Measurements from ENCODE around the gene TBC1D16.

DNA sequence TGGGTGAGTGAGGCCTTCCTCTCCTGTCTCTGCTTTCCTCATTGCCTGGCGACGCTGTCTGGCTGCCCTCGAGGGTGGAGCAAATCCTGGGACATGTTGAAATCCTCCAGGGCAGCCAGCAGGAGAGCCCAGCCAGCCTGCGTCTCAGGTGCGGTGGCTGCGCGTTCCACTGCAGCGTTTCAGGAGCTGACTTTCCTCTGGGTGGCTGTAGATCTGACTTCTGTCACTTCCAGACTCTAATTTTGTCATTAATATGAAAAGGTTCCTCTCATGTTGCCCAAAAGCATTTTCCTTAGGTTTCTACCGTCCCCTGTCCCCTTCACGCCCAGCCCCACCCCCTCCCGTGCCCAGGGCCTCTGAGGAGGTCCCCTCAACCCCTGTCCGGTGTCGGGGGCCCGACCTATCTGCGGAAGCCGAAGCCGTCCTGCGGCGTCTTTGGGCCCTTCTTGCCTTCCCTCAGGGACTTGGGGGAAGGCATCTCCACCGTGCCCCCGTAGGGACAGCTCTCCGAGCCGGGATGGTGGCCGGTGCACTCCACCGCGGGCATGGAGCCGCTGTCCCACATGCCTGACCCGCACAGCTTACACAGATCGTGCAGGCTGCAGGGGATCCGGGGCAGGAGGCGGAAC lies 95.1 kb downstream of the TBC1D16 start:
- TF ChIP-seq CTCF (IDR thresholded peaks at IDR 0.05) (no peak), EZH2 (IDR thresholded peaks at IDR 0.05) (no peak), EZH2phosphoT487 (IDR thresholded peaks at IDR 0.05) (no peak)
